Measurements from ENCODE around the gene PSMG4.

DNA sequence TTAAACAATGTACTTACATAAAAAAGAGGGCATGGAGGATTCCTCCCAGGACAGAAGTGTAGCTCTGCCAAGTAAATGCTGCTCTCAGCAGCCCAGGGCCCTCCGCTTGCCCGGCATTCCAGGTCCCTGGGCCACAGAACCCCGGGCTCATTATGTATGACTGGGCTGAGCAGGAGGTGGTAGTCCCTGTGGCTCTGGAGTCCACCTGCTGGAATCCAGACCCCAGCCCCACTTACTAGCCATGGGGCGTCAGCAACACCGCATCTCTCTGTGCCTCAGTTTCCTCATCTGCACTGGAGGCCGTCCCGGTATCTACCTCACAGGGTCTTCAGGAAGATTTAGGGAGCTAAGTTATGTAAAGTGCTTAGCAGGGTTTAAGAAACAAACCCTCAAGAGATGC is 55.4 kb downstream of the PSMG4 start:
- TF ChIP-seq CTCF (IDR thresholded peaks at IDR 0.05 in 2 of 3, conservative IDR thresholded peaks at IDR 0.05 in 1 of 3; ENCODE audit: borderline replicate concordance in 1 of 3, insufficient read depth in 1 of 3, low read depth in 2 of 3, low read length in 2 of 3) (no peak), POLR2A (IDR thresholded peaks at IDR 0.05; ENCODE audit: borderline replicate concordance, extremely low read depth, insufficient read depth, insufficient read length) (no peak), ATF3 (IDR thresholded peaks at IDR 0.05) (no peak), RAD21 (IDR thresholded peaks at IDR 0.05; ENCODE audit: low read depth) (no peak), YY1 (IDR thresholded peaks at IDR 0.05; ENCODE audit: extremely low read depth, insufficient replicate concordance, low read depth, low read length) (no peak), FOSL1 (IDR thresholded peaks at IDR 0.05; ENCODE audit: low read depth) (no peak), EZH2 (IDR thresholded peaks at IDR 0.05) (no peak)
- TF ChIP-seq, protein P1, sequence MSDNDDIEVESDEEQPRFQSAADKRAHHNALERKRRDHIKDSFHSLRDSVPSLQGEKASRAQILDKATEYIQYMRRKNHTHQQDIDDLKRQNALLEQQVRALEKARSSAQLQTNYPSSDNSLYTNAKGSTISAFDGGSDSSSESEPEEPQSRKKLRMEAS (IDR thresholded peaks at IDR 0.05), result no peak
